A549 (cell line): ENCODE measurements around the gene ZNF878. TPM values are rescaled to one million over a fixed set of nuclear protein-coding genes. Genes with fewer than 3 reads are reported as not detected.

Source experiments
- ATAC-seq, 2 experiments: fragments of 200-7000 bp in 1 of 2; fragments of >200 bp in 1 of 2; cut with Nextera tagmentation in 1 of 2; cut with Tn5 transposase in 1 of 2; 3 replicates each; pipeline versions ENCODE4 v1.8.0 to v1.9.1; 2018 to 2020; ENCODE audit warnings: mild to moderate bottlenecking in 1 of 2, moderate library complexity in 1 of 2
- CTCF ChIA-PET: fragments of 300-600 bp; sonication (Branson Sonifier 250); formaldehyde crosslinking; extraction: SDS; loops from one replicate; lab custom pipeline; 2021; ENCODE audit warnings: antibody characterized with exemption, inconsistent platforms; lab: Yijun Ruan, JAX
- POLR2A ChIA-PET: fragments of 350-600 bp; formaldehyde crosslinking; extraction: SDS; loops from one replicate; lab custom pipeline; 2021; ENCODE audit warnings: antibody characterized with exemption, inconsistent platforms; lab: Yijun Ruan, JAX
- DNase-seq, 2 experiments: peaks; one replicate each; pipeline versions ENCODE4 v3.0.0 to v3.0.0-alpha.2; 2011 to 2016; ENCODE audit warnings: low read depth in 1 of 2, low spot score in 1 of 2
- FAIRE-seq: peaks from 2 replicates; lab custom pipeline; 2011; peaks lifted over from hg19 to GRCh38; lab: Jason Lieb, UNC
- H3K27ac ChIP-seq, 2 experiments: fragments of >200 bp; sonication (Bioruptor Twin); formaldehyde crosslinking; 3 replicates each; pipeline ENCODE4 v1.5.1; 2016 to 2017
- H3K4me1 ChIP-seq: fragments of >200 bp; sonication (Bioruptor Twin); formaldehyde crosslinking; 3 replicates; pipeline ENCODE4 v1.6.1; 2016
- H3K4me2 ChIP-seq: fragments of >200 bp; sonication (Bioruptor Twin); formaldehyde crosslinking; 3 replicates; pipeline ENCODE4 v1.6.1; 2016
- H3K4me3 ChIP-seq: fragments of >200 bp; sonication (Bioruptor Twin); formaldehyde crosslinking; 3 replicates; pipeline ENCODE4 v1.5.1; 2016
- H3K9me3 ChIP-seq: fragments of >200 bp; sonication (Bioruptor Twin); formaldehyde crosslinking; 3 replicates; pipeline ENCODE4 v1.6.1; 2016
- ATOH8 ChIP-seq: fragments of 250-450 bp; sonication (Bioruptor Pico); IDR thresholded peaks from 2 replicates; pipeline ENCODE4 v1.5.0; 2020; ENCODE audit warnings: low read depth, mild to moderate bottlenecking, moderate library complexity
- CBX2 ChIP-seq: fragments of 200-600 bp; sonication (generic); IDR thresholded peaks from 2 replicates; pipeline ENCODE4 v1.6.1; 2016; ENCODE audit warnings: low read depth, mild to moderate bottlenecking, borderline replicate concordance
- CEBPB ChIP-seq, 2 experiments: fragments of >200 bp in 1 of 2; sonication (Bioruptor Twin) in 1 of 2; formaldehyde crosslinking in 1 of 2; IDR thresholded peaks; 2 replicates each; pipeline ENCODE4 v1.6.1; 2012 to 2016
- E2F6 ChIP-seq: IDR thresholded peaks from 2 replicates; pipeline ENCODE4 v1.6.1; 2012; ENCODE audit warnings: low read depth, borderline replicate concordance
- EHMT2 ChIP-seq: fragments of 200-600 bp; sonication (generic); IDR thresholded peaks from 2 replicates; pipeline ENCODE4 v1.6.1; 2016; ENCODE audit warnings: antibody characterized with exemption, low read depth, mild to moderate bottlenecking, moderate library complexity
- EP300 ChIP-seq, 2 experiments: fragments of >200 bp; sonication (Bioruptor Twin); formaldehyde crosslinking; IDR thresholded peaks; 2 replicates in 1 of 2; 3 replicates in 1 of 2; pipeline ENCODE4 v1.6.1; 2016 to 2017
- FOSB ChIP-seq: fragments of 250-450 bp; sonication (Bioruptor Pico); IDR thresholded peaks from 2 replicates; pipeline ENCODE4 v1.5.0; 2020; ENCODE audit warnings: mild to moderate bottlenecking, moderate library complexity
- HDAC2 ChIP-seq: fragments of 200-600 bp; sonication (generic); IDR thresholded peaks from 2 replicates; pipeline ENCODE4 v1.6.1; 2016
- HES2 ChIP-seq: fragments of >200 bp; sonication (Bioruptor Twin); formaldehyde crosslinking; IDR thresholded peaks from 2 replicates; pipeline ENCODE4 v1.6.1; 2016
- HMGXB4 ChIP-seq: fragments of 250-450 bp; sonication (Bioruptor Pico); IDR thresholded peaks from 2 replicates; pipeline ENCODE4 v1.5.0; 2021; ENCODE audit warnings: mild to moderate bottlenecking, moderate library complexity, borderline replicate concordance
- HOXB13 ChIP-seq: fragments of 250-450 bp; sonication (Bioruptor Pico); IDR thresholded peaks from 2 replicates; pipeline ENCODE4 v1.5.0; 2020; ENCODE audit warnings: low read depth, mild to moderate bottlenecking, moderate library complexity
- HOXB5 ChIP-seq: fragments of 250-450 bp; sonication (Bioruptor Pico); IDR thresholded peaks from 2 replicates; pipeline ENCODE4 v1.5.0; 2020; ENCODE audit warnings: mild to moderate bottlenecking, moderate library complexity
- MAFK ChIP-seq: fragments of 450-650 bp; IDR thresholded peaks from 2 replicates; pipeline ENCODE4 v1.6.1; 2014; ENCODE audit not compliant: partially characterized antibody
- MAX ChIP-seq: IDR thresholded peaks from 2 replicates; pipeline ENCODE4 v1.6.1; 2012
- NFE2L2 ChIP-seq: fragments of 150-350 bp; conservative IDR thresholded peaks from 2 replicates; pipeline ENCODE4 v1.6.1; 2014; ENCODE audit warnings: low read length
- NR3C1 ChIP-seq: fragments of >200 bp; sonication (Bioruptor Twin); formaldehyde crosslinking; IDR thresholded peaks from 3 replicates; pipeline ENCODE4 v1.6.1; 2017
- POLR2AphosphoS2 ChIP-seq: conservative IDR thresholded peaks from 2 replicates; pipeline ENCODE4 v1.6.1; 2012; ENCODE audit warnings: low read length, improper control_type of control experiment, inconsistent platforms
- RAD21 ChIP-seq, 2 experiments: fragments of >200 bp in 1 of 2; sonication (Bioruptor Twin) in 1 of 2; formaldehyde crosslinking in 1 of 2; IDR thresholded peaks in 1 of 2; conservative IDR thresholded peaks in 1 of 2; 2 replicates in 1 of 2; 3 replicates in 1 of 2; pipeline ENCODE4 v1.6.1; 2012 to 2018; ENCODE audit warnings: inconsistent platforms in 1 of 2
- SREBF2 ChIP-seq: fragments of 450-650 bp; IDR thresholded peaks from 2 replicates; pipeline ENCODE4 v1.6.1; 2014; ENCODE audit warnings: mild to moderate bottlenecking, moderate library complexity
- TP53 ChIP-seq: fragments of 250-450 bp; sonication (Bioruptor Pico); IDR thresholded peaks from 2 replicates; pipeline ENCODE4 v1.5.0; 2021; ENCODE audit warnings: mild to moderate bottlenecking, moderate library complexity
- ZNF302 ChIP-seq: fragments of 250-450 bp; sonication (Bioruptor Pico); IDR thresholded peaks from 2 replicates; pipeline ENCODE4 v1.9.0; 2021; ENCODE audit warnings: inconsistent platforms, mild to moderate bottlenecking, moderate library complexity
- WGBS: methylation state at CpG from one replicate; pipeline ENCODE4 v1.1.6; 2017; ENCODE audit errors: missing lambda C conversion rate; 5-methylcytosine and 5-hydroxymethylcytosine counted together
- polyA plus RNA-seq, 4 experiments: library from polyadenylated mRNA; depleted of rRNA in 3 of 4; stranded (reverse); fragments of >200 nt; fragmentation: RNase III in 1 of 4; extraction: RNeasy Plus Mini Kit Qiagen cat#74134 plus additional on column Dnase treatment in 1 of 4; gene quantifications; 2 replicates in 3 of 4; 3 replicates in 1 of 4; pipeline ENCODE4 v1.2.3, GENCODE V29; 2011 to 2017

The ZNF878 gene
- polyA plus RNA-seq, 2 of the 4 experiments (the other 2 are of a cell fraction), result not detected

GRCh38 chr19:12092956-12093355 is 40.2 kb upstream of the ZNF878 start:
- WGBS, result 47% methylated on average over 10 of the region's 10 CpGs
- Histone ChIP-seq H3K4me1 (no peaks in the 10 kb centered on the region), H3K4me2 (no peak overlapping the region), H3K4me3 (no peak overlapping the region), H3K9me3 (peaks cover 4% of the 10 kb centered on the region; the same call in 2 of the 3 replicates), H3K27ac (no peak overlapping the region)
- DNase-seq (no peak), ATAC-seq (no peak), FAIRE-seq (no peak)
- TF ChIP-seq CBX2 (no peak), FOSB (no peak), ZNF302 (CRISPR knock-in tag) (no peak), HDAC2 (no peak), TP53 (no peak), EHMT2 (no peak), MAFK (no peak), POLR2AphosphoS2 (no peak), CEBPB (IDR thresholded peaks at IDR 0.05) (no peak), ATOH8 (CRISPR knock-in tag) (no peak), HES2 (no peak), E2F6 (no peak), SREBF2 (no peak), NR3C1 (no peak), EP300 (IDR thresholded peaks at IDR 0.05) (no peak)
- CTCF ChIA-PET, result no interaction called here
- POLR2A ChIA-PET, result no interaction called here

GRCh38 chr19:12092065-12092867 is 39.5 kb upstream of the ZNF878 start:
- WGBS, result 20% methylated on average over 12 of the region's 53 CpGs
- no peak for DNase-seq
- TF ChIP-seq HOXB5 (no peak), HMGXB4 (CRISPR knock-in tag) (no peak), HES2 (no peak), HOXB13 (CRISPR knock-in tag) (no peak), MAX (no peak)
- no peak for ATAC-seq
- Histone ChIP-seq H3K4me1 (no peaks in the 10 kb centered on the region), H3K4me2 (no peak overlapping the region), H3K4me3 (no peak overlapping the region), H3K27ac (no peak overlapping the region), H3K9me3 (peaks cover 4% of the 10 kb centered on the region; the same call in 2 of the 3 replicates)
- CTCF ChIA-PET, result no interaction called here
- FAIRE-seq, result no peak
- POLR2A ChIA-PET, result no interaction called here

- DNase-seq (no peak), FAIRE-seq (no peak)
- H3K4me3 ChIP-seq, result no peak overlapping the region
- peaks cover 7% of the 10 kb centered on the region; the same call in 2 of the 3 replicates for H3K9me3 ChIP-seq
- no peak overlapping the region for H3K27ac ChIP-seq
- no peaks in the 10 kb centered on the region for H3K4me1 ChIP-seq
- CTCF ChIA-PET, result interaction anchor here (0.5 kb wide), 1 partner anchor 708 kb away, joined by 3 read pairs; no protein-coding TSS in a partner anchor
- WGBS, result 57% methylated on average over 5 of the region's 5 CpGs
- TF ChIP-seq RAD21 (conservative IDR thresholded peaks at IDR 0.05 in 1 of 2, IDR thresholded peaks at IDR 0.05 in 1 of 2) (0 out of 5 replicates have a peak, but pooled peaks of 1 of the 2 experiments have one; percentile 7), NFE2L2 (no peak), HMGXB4 (CRISPR knock-in tag) (no peak)
- TF ChIP-seq, all 56 proteins: peak for 1
- H3K4me2 ChIP-seq, result no peak overlapping the region
- no peak for ATAC-seq
- POLR2A ChIA-PET, result no interaction called here
These were observed 38.0 kb upstream of the ZNF878 start for GRCh38 chr19:12090807-12091206.
